ENCODE data around the gene CLCN7. TPM values are rescaled to one million over a fixed set of nuclear protein-coding genes. Genes with fewer than 3 reads are reported as not detected.
"Not testable (repeated sequence)": the region's sequence is repeated elsewhere in the genome, so short reads cannot be mapped to it uniquely, and the experiment has no call there.

Gene CLCN7
- total and polyA plus RNA-seq, 4 experiments from 2014 or later: 18.1 to 111 (median 67.3) TPM

- POLR2A ChIA-PET (ENCODE audit: partially characterized antibody): no interaction called here
- no peaks in the 10 kb centered on the region for H3K4me1 Mint-ChIP-seq
- no peak overlapping the region for H3K4me3 Mint-ChIP-seq
- H3K27me3 ChIP-seq (ENCODE audit: insufficient read depth, low read length): no peaks in the 10 kb centered on the region
- no peaks in the 10 kb centered on the region for H3K4me1 ChIP-seq (ENCODE audit: insufficient read depth, low read length)
- no peak overlapping the region for H3K27ac ChIP-seq (ENCODE audit: low read depth, low read length)
- no peaks in the 10 kb centered on the region for H3K9me3 ChIP-seq (ENCODE audit: control insufficient read depth in 1 of 2, low read length in 2 of 2)
- no peak for DNase-seq
- intact Hi-C loops (cut with micrococcal nuclease): no loop called here
- no peaks in the 10 kb centered on the region for H3K9me3 Mint-ChIP-seq
- peaks cover 0 to 1% of the 10 kb centered on the region in 2 donors for H3K27me3 Mint-ChIP-seq
- no peaks in the 10 kb centered on the region for H3K36me3 ChIP-seq (ENCODE audit: insufficient read depth, low read length)
- H3K36me3 Mint-ChIP-seq: no peaks in the 10 kb centered on the region
- CTCF ChIA-PET (ENCODE audit: partially characterized antibody): no interaction called here
- H3K27ac Mint-ChIP-seq: no peak overlapping the region
- no peak overlapping the region for H3K4me3 ChIP-seq (ENCODE audit: low read length in 2 of 2)
These were observed 11.9 kb upstream of the CLCN7 start for GRCh38 chr16:1486551-1487390.

DNA sequence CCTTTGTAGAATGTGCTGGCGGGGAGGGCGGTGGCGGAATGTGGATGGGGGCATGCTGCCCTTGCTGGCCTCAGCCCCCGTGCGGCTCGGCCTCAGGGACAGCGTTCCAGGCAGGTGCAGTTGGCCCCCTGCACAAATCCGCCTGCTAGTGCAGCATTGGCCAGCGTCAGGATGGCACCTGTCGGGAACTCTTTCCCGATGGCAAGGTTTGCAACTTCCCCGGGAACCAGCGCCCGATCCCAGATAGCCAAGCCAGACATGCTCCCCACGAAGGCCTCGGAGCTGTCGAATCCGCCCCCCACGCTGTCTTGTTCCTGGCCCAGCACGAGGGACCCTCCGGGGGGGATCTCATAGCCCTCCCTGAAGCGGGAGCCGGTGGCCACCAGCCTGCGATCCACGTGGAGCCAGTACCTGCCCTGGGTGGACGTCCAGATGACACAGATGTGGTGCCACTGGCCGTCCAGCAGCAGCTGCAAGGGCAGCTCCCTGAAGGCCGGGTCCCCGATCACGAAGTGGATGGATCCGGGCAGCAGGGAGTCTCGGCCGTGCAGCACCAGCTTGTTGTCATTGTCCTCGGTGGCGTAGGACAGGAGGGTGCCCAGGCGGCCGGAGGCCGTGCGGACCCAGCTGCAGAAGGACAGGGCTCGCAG is 11.1 kb upstream of the CLCN7 start:
- H3K27me3 Mint-ChIP-seq: peaks cover 0 to 3% of the 10 kb centered on the region in 2 donors
- H3K27ac Mint-ChIP-seq: no peak overlapping the region
- Histone ChIP-seq H3K27me3 (ENCODE audit: insufficient read depth, low read length) (no peaks in the 10 kb centered on the region), H3K4me1 (ENCODE audit: insufficient read depth, low read length) (no peaks in the 10 kb centered on the region), H3K4me3 (ENCODE audit: low read length in 2 of 2) (no peak overlapping the region), H3K36me3 (ENCODE audit: insufficient read depth, low read length) (no peaks in the 10 kb centered on the region), H3K9me3 (ENCODE audit: control insufficient read depth in 1 of 2, low read length in 2 of 2) (no peaks in the 10 kb centered on the region), H3K27ac (ENCODE audit: low read depth, low read length) (no peak overlapping the region)
- H3K4me3 Mint-ChIP-seq: no peak overlapping the region
- H3K36me3 Mint-ChIP-seq: no peaks in the 10 kb centered on the region
- intact Hi-C loops (cut with micrococcal nuclease): no loop called here
- no peaks in the 10 kb centered on the region for H3K9me3 Mint-ChIP-seq
- POLR2A ChIA-PET (ENCODE audit: partially characterized antibody): no interaction called here
- CTCF ChIA-PET (ENCODE audit: partially characterized antibody): no interaction called here
- DNase-seq: no peak
- no peaks in the 10 kb centered on the region for H3K4me1 Mint-ChIP-seq

DNA sequence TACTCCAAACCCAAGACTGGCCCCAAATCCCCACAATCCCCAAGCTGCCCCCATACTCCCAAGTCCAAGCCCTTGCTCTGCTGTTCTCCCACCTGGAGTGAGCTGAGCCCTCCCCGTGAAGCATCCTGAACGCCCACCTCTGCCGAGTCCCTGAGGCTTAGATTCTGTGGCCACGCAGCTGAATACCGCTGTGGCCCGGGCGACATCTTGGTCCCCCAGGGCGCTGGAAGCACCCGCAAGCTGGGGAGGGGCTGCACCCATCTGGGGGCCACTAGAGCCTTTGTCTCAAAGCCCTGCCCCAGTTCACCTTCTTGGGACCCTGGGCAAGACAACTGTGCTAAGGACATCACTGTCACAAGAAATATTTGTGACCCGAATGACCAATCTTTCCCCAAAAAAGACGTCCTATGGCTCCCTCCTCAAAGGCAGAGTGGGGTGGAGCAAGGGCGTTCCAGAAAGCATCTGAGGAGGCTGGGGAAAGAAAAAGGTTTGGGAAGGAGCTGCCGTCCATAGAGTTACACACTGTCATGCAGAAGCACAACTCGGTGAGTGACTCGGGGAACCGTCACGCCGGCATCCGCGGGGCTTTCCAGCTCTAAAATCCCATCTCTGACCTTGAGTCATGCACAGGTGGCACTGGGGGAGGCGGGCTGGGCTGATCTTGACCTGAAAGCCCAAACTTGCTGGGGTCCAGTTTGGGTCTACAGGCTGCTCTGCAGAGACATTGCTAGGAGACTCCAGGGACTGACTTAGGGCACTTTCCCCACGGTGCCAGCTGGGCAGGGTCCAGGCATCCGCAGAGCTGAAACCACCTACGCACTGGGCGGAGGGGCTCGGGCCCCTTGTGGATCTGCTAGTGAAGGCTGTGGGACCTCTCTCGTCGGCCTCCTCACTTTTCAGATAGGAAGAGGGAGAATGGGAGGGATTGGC is 7.3 kb upstream of the CLCN7 start:
- H3K9me3 Mint-ChIP-seq: no peaks in the 10 kb centered on the region
- ChIA-PET POLR2A (ENCODE audit: partially characterized antibody) (no interaction called here), CTCF (ENCODE audit: partially characterized antibody) (no interaction called here)
- H3K36me3 Mint-ChIP-seq: no peaks in the 10 kb centered on the region
- H3K27ac Mint-ChIP-seq: no peak overlapping the region
- Histone ChIP-seq H3K27me3 (ENCODE audit: insufficient read depth, low read length) (no peaks in the 10 kb centered on the region), H3K4me3 (ENCODE audit: low read length in 2 of 2) (no peak overlapping the region), H3K36me3 (ENCODE audit: insufficient read depth, low read length) (no peaks in the 10 kb centered on the region), H3K27ac (ENCODE audit: low read depth, low read length) (no peak overlapping the region), H3K4me1 (ENCODE audit: insufficient read depth, low read length) (no peaks in the 10 kb centered on the region), H3K9me3 (ENCODE audit: control insufficient read depth in 1 of 2, low read length in 2 of 2) (no peaks in the 10 kb centered on the region)
- intact Hi-C loops (cut with micrococcal nuclease): no loop called here
- no peak overlapping the region for H3K4me3 Mint-ChIP-seq
- peaks cover 2 to 3% of the 10 kb centered on the region in 2 donors for H3K27me3 Mint-ChIP-seq
- DNase-seq: no peak
- H3K4me1 Mint-ChIP-seq: no peaks in the 10 kb centered on the region

DNA sequence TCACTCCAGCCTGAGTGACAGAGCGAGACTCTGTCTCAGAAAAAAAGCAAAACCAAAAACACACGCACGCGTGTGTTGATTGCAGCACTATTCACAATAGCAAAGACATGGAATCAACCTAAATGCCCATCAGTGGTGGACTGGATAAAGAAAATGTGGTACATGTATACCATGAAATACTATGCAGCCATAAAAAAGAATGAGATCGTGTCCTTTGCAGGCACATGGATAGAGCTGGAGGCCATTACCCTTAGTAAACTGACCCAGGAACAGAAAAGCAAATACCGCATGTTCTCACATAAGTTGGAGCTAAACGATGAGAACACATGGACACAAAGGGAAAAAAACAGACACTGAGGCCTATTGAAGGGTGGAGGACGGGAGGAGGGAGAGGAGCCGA is 4.1 kb upstream of the CLCN7 start:
- intact Hi-C loops (cut with micrococcal nuclease); H3K9me3 ChIP-seq (ENCODE audit: control insufficient read depth in 1 of 2, low read length in 2 of 2); H3K36me3 ChIP-seq (ENCODE audit: insufficient read depth, low read length); DNase-seq; H3K9me3 Mint-ChIP-seq; H3K36me3 Mint-ChIP-seq; H3K27me3 ChIP-seq (ENCODE audit: insufficient read depth, low read length); H3K4me3 ChIP-seq (ENCODE audit: low read length in 2 of 2); CTCF ChIA-PET (ENCODE audit: partially characterized antibody); POLR2A ChIA-PET (ENCODE audit: partially characterized antibody); H3K27ac ChIP-seq (ENCODE audit: low read depth, low read length); H3K4me3 Mint-ChIP-seq; H3K27me3 Mint-ChIP-seq: not testable (repeated sequence)
- Mint-ChIP-seq H3K27ac (peak overlapping the region in 1 of 7 donors; percentile 60), H3K4me1 (peaks cover 4 to 13% (median 10%) of the 10 kb centered on the region in 4 donors)
- peaks cover 13% of the 10 kb centered on the region for H3K4me1 ChIP-seq (ENCODE audit: insufficient read depth, low read length)

DNA sequence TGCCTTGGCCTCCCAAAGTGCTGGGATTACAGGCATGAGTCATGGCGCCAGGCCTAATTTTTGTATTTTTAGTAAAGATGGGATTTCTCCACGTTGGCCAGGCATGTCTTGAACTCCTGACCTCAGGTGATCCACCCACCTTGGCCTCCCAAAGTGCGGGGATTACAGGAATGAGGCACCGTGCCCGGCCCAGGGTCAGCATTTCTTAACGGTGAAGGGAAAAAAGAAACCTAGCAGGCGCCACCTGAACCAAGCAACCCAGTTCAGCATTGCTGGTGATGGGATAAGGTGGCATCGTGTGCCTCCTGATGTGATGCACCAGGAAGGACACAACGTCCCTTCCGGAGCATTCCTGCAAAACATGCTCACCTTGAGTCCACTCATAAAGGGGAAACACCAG is 2.2 kb upstream of the CLCN7 start:
- intact Hi-C loops (cut with micrococcal nuclease): no loop called here
- peaks cover 6 to 27% (median 18%) of the 10 kb centered on the region in 4 donors for H3K4me1 Mint-ChIP-seq
- Histone ChIP-seq H3K27ac (ENCODE audit: low read depth, low read length) (no peak overlapping the region), H3K4me1 (ENCODE audit: insufficient read depth, low read length) (peaks cover 17% of the 10 kb centered on the region), H3K4me3 (ENCODE audit: low read length in 2 of 2) (no peak overlapping the region), H3K27me3 (ENCODE audit: insufficient read depth, low read length) (no peaks in the 10 kb centered on the region), H3K36me3 (ENCODE audit: insufficient read depth, low read length) (no peaks in the 10 kb centered on the region), H3K9me3 (ENCODE audit: control insufficient read depth in 1 of 2, low read length in 2 of 2) (no peaks in the 10 kb centered on the region)
- no peaks in the 10 kb centered on the region for H3K9me3 Mint-ChIP-seq
- POLR2A ChIA-PET (ENCODE audit: partially characterized antibody): no interaction called here
- DNase-seq: no peak
- CTCF ChIA-PET (ENCODE audit: partially characterized antibody): no interaction called here
- H3K27me3 Mint-ChIP-seq: peaks cover 2 to 3% of the 10 kb centered on the region in 2 donors
- peak overlapping the region in 2 of 8 donors; percentile 10 to 36 for H3K4me3 Mint-ChIP-seq
- peaks cover 0 to 3% of the 10 kb centered on the region in 2 donors for H3K36me3 Mint-ChIP-seq
- H3K27ac Mint-ChIP-seq: peak overlapping the region in 1 of 7 donors; percentile 21

- Mint-ChIP-seq H3K27me3 (peaks cover 0 to 3% of the 10 kb centered on the region in 2 donors), H3K4me1 (peaks cover 8 to 41% (median 27%) of the 10 kb centered on the region in 4 donors), H3K36me3 (peaks cover 0 to 3% of the 10 kb centered on the region in 2 donors), H3K9me3 (no peaks in the 10 kb centered on the region), H3K4me3 (peak overlapping the region; percentile 79 to 91 (median 82)), H3K27ac (peak overlapping the region; percentile 85 to 93 (median 91))
- intact Hi-C loops (cut with micrococcal nuclease): loop anchor here (1.0 to 2.0 kb wide), 5 partner anchors 18 to 203 kb away; partner anchors contain the start of genes CRAMP1, IFT140, JPT2 and TELO2
- POLR2A ChIA-PET (ENCODE audit: partially characterized antibody): interaction anchor here (0.6 to 1.7 kb wide), 5 partner anchors 17 to 275 kb away, joined by 3 to 7 read pairs (median 4); partner anchors contain the start of genes JPT2, TELO2 and TMEM204
- CTCF ChIA-PET (ENCODE audit: partially characterized antibody): interaction anchor here (0.9 kb wide), 1 partner anchor 55 kb away, joined by 3 read pairs; the partner anchor contains the start of gene UQCC4
- H3K36me3 ChIP-seq (ENCODE audit: insufficient read depth, low read length): no peaks in the 10 kb centered on the region
- H3K9me3 ChIP-seq (ENCODE audit: control insufficient read depth in 1 of 2, low read length in 2 of 2): no peaks in the 10 kb centered on the region
- peaks cover 25% of the 10 kb centered on the region for H3K4me1 ChIP-seq (ENCODE audit: insufficient read depth, low read length)
- no peak for DNase-seq
- peak overlapping the region; percentile 49 to 74 for H3K4me3 ChIP-seq (ENCODE audit: low read length in 2 of 2)
- peak overlapping the region; percentile 91 for H3K27ac ChIP-seq (ENCODE audit: low read depth, low read length)
- H3K27me3 ChIP-seq (ENCODE audit: insufficient read depth, low read length): no peaks in the 10 kb centered on the region
These were observed 805 bp upstream of the CLCN7 start for GRCh38 chr16:1475552-1476114.
